Dermis blood vessel endothelial cell (primary cell): ENCODE data around the gene CHD6. TPM values are rescaled to one million over a fixed set of nuclear protein-coding genes. Genes with fewer than 3 reads are reported as not detected.
"Not testable (repeated sequence)": the region's sequence is repeated elsewhere in the genome, so short reads cannot be mapped to it uniquely, and the experiment has no call there.

Experiments
- DNase-seq: peaks from one replicate; pipeline ENCODE4 v3.0.0; 2010
- total RNA-seq: library from RNA; depleted of rRNA; stranded (reverse); fragments of >200 nt; gene quantifications from 2 replicates; pipeline ENCODE4 v1.2.3, GENCODE V29; 2014

Gene CHD6
- total RNA-seq, 1 donor from 2014 or later = 35.6 TPM

- no peak for DNase-seq
Measured at GRCh38 chr20:41537865-41538264, 80.3 kb downstream of the CHD6 start.

- not testable (repeated sequence) for DNase-seq
Measured at GRCh38 chr20:41535551-41535950, 82.6 kb downstream of the CHD6 start.

GRCh38 chr20:41534842-41535241 lies 83.3 kb downstream of the CHD6 start:
- no peak for DNase-seq

- no peak for DNase-seq
Measured at GRCh38 chr20:41534170-41534569, 84.0 kb downstream of the CHD6 start.

- peak; percentile 24 for DNase-seq
Measured at GRCh38 chr20:41533537-41534136, 84.5 kb downstream of the CHD6 start.

- DNase-seq = no peak
Measured at GRCh38 chr20:41532935-41533334, 85.2 kb downstream of the CHD6 start.

GRCh38 chr20:41531518-41532275 lies 86.5 kb downstream of the CHD6 start:
- DNase-seq = no peak

- DNase-seq = no peak
Measured at GRCh38 chr20:41530923-41531322, 87.3 kb downstream of the CHD6 start.

GRCh38 chr20:41526327-41526726 lies 91.8 kb downstream of the CHD6 start:
- no peak for DNase-seq

GRCh38 chr20:41524980-41525613 lies 93.1 kb downstream of the CHD6 start:
- peak; percentile 56 for DNase-seq

GRCh38 chr20:41523857-41524256 lies 94.3 kb downstream of the CHD6 start:
- DNase-seq = no peak

GRCh38 chr20:41513829-41514228 lies 104.3 kb downstream of the CHD6 start:
- no peak for DNase-seq

- DNase-seq = no peak
Measured at GRCh38 chr20:41512624-41513023, 105.6 kb downstream of the CHD6 start.

GRCh38 chr20:41510847-41511450 lies 107.2 kb downstream of the CHD6 start:
- no peak for DNase-seq

- no peak for DNase-seq
Measured at GRCh38 chr20:41510224-41510623, 108.0 kb downstream of the CHD6 start.

- no peak for DNase-seq
Measured at GRCh38 chr20:41509316-41510200, 108.6 kb downstream of the CHD6 start.

GRCh38 chr20:41508335-41508734 lies 109.8 kb downstream of the CHD6 start:
- DNase-seq = peak; percentile 25

GRCh38 chr20:41507851-41508250 lies 110.3 kb downstream of the CHD6 start:
- DNase-seq = no peak

- DNase-seq = no peak
Measured at GRCh38 chr20:41507436-41507835, 110.7 kb downstream of the CHD6 start.

- DNase-seq = no peak
Measured at GRCh38 chr20:41506192-41506915, 111.8 kb downstream of the CHD6 start.

GRCh38 chr20:41505184-41505583 lies 113.0 kb downstream of the CHD6 start:
- no peak for DNase-seq

GRCh38 chr20:41501376-41501775 lies 116.8 kb downstream of the CHD6 start:
- no peak for DNase-seq
